Measurements from ENCODE around the gene PAK5. TPM values are rescaled to one million over a fixed set of nuclear protein-coding genes. Genes with fewer than 3 reads are reported as not detected.

The PAK5 gene
- total and polyA plus RNA-seq, 10 donors, result not detected

DNA sequence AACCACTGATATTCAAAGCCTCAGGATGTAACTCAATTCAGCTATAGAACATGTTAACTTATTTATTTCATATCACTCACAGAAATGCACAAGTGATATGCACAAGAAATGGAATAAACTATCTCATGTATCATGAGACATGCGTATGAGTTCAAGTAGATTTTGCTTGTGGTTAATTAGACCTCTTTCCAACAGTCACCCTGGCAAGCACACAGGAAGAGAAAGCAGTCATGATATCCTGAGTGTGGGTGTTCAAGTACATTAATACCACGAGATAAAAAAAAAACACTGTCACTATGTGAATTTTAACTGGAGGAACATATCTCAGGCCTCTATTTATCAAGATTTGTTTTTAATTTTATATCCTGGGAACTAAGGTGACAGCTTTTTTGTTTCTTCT, 260.3 kb downstream of the PAK5 start:
- WGBS, 5 donors, result 22 to 30% (median 25%) methylated on average over 2 of the region's 2 CpGs
- intact Hi-C loops (cut with DNase I; ENCODE audit: low total_unique reads), result no loop called here
- H3K27ac ChIP-seq, result no peak overlapping the region
- H3K36me3 ChIP-seq, result no peaks in the 10 kb centered on the region
- no peaks in the 10 kb centered on the region for H3K4me1 ChIP-seq
- no peaks in the 10 kb centered on the region for H3K9me3 ChIP-seq
- H3K27me3 ChIP-seq (replicated peaks in 1 of 7), result peaks cover 0 to 11% (median 0%) of the 10 kb centered on the region in 7 donors
- DNase-seq, result no peak
- TF ChIP-seq POLR2A (IDR thresholded peaks at IDR 0.05) (no peak), POLR2AphosphoS5 (IDR thresholded peaks at IDR 0.05) (no peak)
- TF ChIP-seq, protein P1, sequence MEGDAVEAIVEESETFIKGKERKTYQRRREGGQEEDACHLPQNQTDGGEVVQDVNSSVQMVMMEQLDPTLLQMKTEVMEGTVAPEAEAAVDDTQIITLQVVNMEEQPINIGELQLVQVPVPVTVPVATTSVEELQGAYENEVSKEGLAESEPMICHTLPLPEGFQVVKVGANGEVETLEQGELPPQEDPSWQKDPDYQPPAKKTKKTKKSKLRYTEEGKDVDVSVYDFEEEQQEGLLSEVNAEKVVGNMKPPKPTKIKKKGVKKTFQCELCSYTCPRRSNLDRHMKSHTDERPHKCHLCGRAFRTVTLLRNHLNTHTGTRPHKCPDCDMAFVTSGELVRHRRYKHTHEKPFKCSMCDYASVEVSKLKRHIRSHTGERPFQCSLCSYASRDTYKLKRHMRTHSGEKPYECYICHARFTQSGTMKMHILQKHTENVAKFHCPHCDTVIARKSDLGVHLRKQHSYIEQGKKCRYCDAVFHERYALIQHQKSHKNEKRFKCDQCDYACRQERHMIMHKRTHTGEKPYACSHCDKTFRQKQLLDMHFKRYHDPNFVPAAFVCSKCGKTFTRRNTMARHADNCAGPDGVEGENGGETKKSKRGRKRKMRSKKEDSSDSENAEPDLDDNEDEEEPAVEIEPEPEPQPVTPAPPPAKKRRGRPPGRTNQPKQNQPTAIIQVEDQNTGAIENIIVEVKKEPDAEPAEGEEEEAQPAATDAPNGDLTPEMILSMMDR (IDR thresholded peaks at IDR 0.05 in 8 of 11, conservative IDR thresholded peaks at IDR 0.05 in 3 of 11), result no peak
- no peak overlapping the region for H3K4me3 ChIP-seq

DNA sequence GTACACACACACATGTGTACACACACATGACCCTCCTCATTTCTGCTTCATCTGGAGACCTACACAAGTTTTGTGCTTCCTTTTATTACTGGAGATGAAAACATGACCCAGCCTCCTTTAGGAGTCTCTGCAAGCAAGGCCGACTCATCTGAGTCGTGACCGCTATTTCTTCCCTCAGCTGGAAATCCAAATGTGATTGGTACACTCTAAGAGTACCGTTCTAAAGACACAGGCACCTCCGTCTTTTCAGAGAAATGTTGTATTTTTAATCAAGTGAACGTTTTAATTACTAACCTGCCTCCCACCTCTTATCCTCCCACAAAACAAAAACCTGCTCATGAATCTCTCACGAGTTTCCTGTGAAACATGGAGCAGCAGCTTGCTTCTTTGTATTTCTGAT, 261.5 kb downstream of the PAK5 start:
- WGBS, 5 donors, result 82 to 87% (median 84%) methylated on average over 7 of the region's 7 CpGs
- intact Hi-C loops (cut with DNase I; ENCODE audit: low total_unique reads), result no loop called here
- H3K4me3 ChIP-seq, result no peak overlapping the region

DNA sequence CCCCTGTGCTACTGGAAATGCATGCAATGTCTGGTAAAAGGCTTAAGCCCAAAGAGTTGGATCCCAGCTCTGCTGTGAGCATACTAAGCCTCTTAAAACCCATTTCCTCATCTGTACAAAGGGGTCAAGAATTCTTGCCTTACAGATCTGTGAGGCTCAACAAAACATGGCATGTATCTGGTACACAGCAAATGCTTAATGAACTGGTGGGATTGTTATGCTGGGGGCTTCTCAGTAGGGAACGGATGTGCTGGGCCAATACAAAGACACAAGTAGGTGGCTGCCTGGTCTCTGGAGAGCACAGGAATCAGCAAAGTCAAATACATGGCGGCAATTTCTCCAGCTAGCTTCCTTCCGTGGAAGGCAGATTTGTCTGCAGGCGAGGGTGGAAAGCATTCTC, 262.2 kb downstream of the PAK5 start:
- H3K4me1 ChIP-seq, result no peaks in the 10 kb centered on the region
- DNase-seq, result no peak
- H3K36me3 ChIP-seq, result no peaks in the 10 kb centered on the region
- H3K27ac ChIP-seq, result no peak overlapping the region
- no peaks in the 10 kb centered on the region for H3K9me3 ChIP-seq
- TF ChIP-seq POLR2A (IDR thresholded peaks at IDR 0.05), result no peak
- WGBS, 5 donors, result 84 to 94% (median 89%) methylated on average over 4 of the region's 4 CpGs
- intact Hi-C loops (cut with DNase I; ENCODE audit: low total_unique reads), result no loop called here
- H3K27me3 ChIP-seq (replicated peaks in 1 of 7), result peaks cover 0 to 14% (median 0%) of the 10 kb centered on the region in 7 donors
- H3K4me3 ChIP-seq, result no peak overlapping the region

More for the DNA sequence above, 261.5 kb downstream of the PAK5 start:
- no peak for DNase-seq
- Histone ChIP-seq H3K9me3 (no peaks in the 10 kb centered on the region), H3K4me1 (no peaks in the 10 kb centered on the region), H3K36me3 (no peaks in the 10 kb centered on the region), H3K27ac (no peak overlapping the region), H3K27me3 (replicated peaks in 1 of 7) (peaks cover 0 to 14% (median 0%) of the 10 kb centered on the region in 7 donors)
- no peak for TF ChIP-seq POLR2AphosphoS5 (IDR thresholded peaks at IDR 0.05)
- no peak for TF ChIP-seq POLR2A (IDR thresholded peaks at IDR 0.05)
- TF ChIP-seq, protein P1 (IDR thresholded peaks at IDR 0.05 in 8 of 11, conservative IDR thresholded peaks at IDR 0.05 in 3 of 11), result no peak

DNA sequence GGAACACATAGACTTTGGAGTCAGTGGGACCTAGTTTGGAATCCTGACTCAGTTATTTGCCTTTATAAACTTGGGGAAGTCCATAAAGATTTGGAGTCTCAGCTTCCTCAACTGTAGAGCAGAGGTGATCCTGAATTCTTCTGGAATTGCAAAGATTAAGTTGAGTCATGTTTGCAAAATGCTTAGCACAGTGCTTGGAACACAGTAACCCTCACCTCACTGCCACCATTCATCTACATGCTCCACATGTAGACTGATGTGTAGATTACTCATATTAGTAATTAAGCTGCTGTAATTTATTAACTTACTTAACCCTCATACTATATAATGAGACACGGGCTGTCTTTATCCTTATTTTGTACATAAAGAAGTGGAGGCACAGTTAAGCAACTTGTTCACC, 263.0 kb downstream of the PAK5 start:
- 86 to 95% (median 94%) methylated on average over 1 of the region's 1 CpG for WGBS, 5 donors
- TF ChIP-seq, protein P1 (IDR thresholded peaks at IDR 0.05 in 8 of 11, conservative IDR thresholded peaks at IDR 0.05 in 3 of 11), result no peak
- no peak for TF ChIP-seq POLR2A (IDR thresholded peaks at IDR 0.05)
- no peak for TF ChIP-seq POLR2AphosphoS5 (IDR thresholded peaks at IDR 0.05)
- intact Hi-C loops (cut with DNase I; ENCODE audit: low total_unique reads), result no loop called here
- H3K4me3 ChIP-seq, result no peak overlapping the region
- no peak overlapping the region for H3K27ac ChIP-seq
- H3K9me3 ChIP-seq, result no peaks in the 10 kb centered on the region
- peaks cover 0 to 14% (median 0%) of the 10 kb centered on the region in 7 donors for H3K27me3 ChIP-seq (replicated peaks in 1 of 7)
- H3K4me1 ChIP-seq, result no peaks in the 10 kb centered on the region
- no peaks in the 10 kb centered on the region for H3K36me3 ChIP-seq
- no peak for DNase-seq

DNA sequence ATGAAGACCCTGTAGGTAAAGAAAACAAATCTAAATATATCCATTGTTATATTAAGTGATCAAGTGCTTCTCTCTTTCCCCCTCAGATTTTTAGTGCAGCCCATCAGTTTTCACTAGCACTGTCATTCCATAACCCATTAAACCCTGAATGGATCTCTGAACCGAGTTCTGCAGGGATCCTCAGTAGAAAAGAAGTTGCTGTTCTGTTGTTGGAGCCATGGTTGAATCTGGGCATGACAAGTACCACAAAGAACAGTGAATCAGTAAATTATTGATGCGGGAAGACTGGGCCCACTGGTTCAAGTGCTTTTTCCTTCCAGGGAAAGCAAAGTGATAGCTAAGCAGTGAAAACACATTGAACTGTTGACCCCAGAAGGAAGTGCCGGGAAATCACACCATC, 264.1 kb downstream of the PAK5 start:
- TF ChIP-seq POLR2A (IDR thresholded peaks at IDR 0.05) (no peak), POLR2AphosphoS5 (IDR thresholded peaks at IDR 0.05) (no peak)
- TF ChIP-seq, protein P1 (IDR thresholded peaks at IDR 0.05 in 8 of 11, conservative IDR thresholded peaks at IDR 0.05 in 3 of 11), result no peak
- H3K27me3 ChIP-seq (replicated peaks in 1 of 7), result peaks cover 0 to 14% (median 0%) of the 10 kb centered on the region in 7 donors
- H3K9me3 ChIP-seq, result no peaks in the 10 kb centered on the region
- no peak overlapping the region for H3K27ac ChIP-seq
- 60 to 75% (median 71%) methylated on average over 3 of the region's 3 CpGs for WGBS, 5 donors
- intact Hi-C loops (cut with DNase I; ENCODE audit: low total_unique reads), result no loop called here
- no peaks in the 10 kb centered on the region for H3K36me3 ChIP-seq
- DNase-seq, result no peak
- no peaks in the 10 kb centered on the region for H3K4me1 ChIP-seq
- H3K4me3 ChIP-seq, result no peak overlapping the region

Measured in spleen (tissue), 11 donors.